ENCODE data around the gene GLI1. TPM values are rescaled to one million over a fixed set of nuclear protein-coding genes. Genes with fewer than 3 reads are reported as not detected.

GLI1 gene
- total and polyA plus RNA-seq, 2 of the 13 experiments (the other 11 are each of a cell fraction or from before 2014, with no cell fraction given) = 0.09 to 0.20 TPM

GRCh38 chr12:57475271-57476161 lies 15.9 kb downstream of the GLI1 start (continued):
- TF ChIP-seq PITX1 (CRISPR knock-in tag; IDR thresholded peaks at IDR 0.05) = 0 out of 2 replicates have a peak, but pooled peaks have one; percentile 18
- peak; percentile 22; the same call in 1 of the 2 replicates for TF ChIP-seq NRL (CRISPR knock-in tag; IDR thresholded peaks at IDR 0.05; ENCODE audit: borderline replicate concordance)
- peak; percentile 11; the same call in 1 of the 2 replicates for TF ChIP-seq STAG1 (CRISPR knock-in tag; IDR thresholded peaks at IDR 0.05)
- TF ChIP-seq MXD4 (CRISPR knock-in tag; IDR thresholded peaks at IDR 0.05) = 0 out of 2 replicates have a peak, but pooled peaks have one; percentile 28
- no peak for TF ChIP-seq CENPBD1 (CRISPR knock-in tag; IDR thresholded peaks at IDR 0.05; ENCODE audit: borderline replicate concordance, low read depth)
- TF ChIP-seq, protein P1, sequence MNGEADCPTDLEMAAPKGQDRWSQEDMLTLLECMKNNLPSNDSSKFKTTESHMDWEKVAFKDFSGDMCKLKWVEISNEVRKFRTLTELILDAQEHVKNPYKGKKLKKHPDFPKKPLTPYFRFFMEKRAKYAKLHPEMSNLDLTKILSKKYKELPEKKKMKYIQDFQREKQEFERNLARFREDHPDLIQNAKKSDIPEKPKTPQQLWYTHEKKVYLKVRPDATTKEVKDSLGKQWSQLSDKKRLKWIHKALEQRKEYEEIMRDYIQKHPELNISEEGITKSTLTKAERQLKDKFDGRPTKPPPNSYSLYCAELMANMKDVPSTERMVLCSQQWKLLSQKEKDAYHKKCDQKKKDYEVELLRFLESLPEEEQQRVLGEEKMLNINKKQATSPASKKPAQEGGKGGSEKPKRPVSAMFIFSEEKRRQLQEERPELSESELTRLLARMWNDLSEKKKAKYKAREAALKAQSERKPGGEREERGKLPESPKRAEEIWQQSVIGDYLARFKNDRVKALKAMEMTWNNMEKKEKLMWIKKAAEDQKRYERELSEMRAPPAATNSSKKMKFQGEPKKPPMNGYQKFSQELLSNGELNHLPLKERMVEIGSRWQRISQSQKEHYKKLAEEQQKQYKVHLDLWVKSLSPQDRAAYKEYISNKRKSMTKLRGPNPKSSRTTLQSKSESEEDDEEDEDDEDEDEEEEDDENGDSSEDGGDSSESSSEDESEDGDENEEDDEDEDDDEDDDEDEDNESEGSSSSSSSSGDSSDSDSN (CRISPR knock-in tag; IDR thresholded peaks at IDR 0.05) = peak; percentile 22; the same call in 1 of the 2 replicates
- no peak for TF ChIP-seq TAF15 (IDR thresholded peaks at IDR 0.05; ENCODE audit: low read depth, low read length, poor library complexity, severe bottlenecking)
- TF ChIP-seq ZNF672 (CRISPR knock-in tag; IDR thresholded peaks at IDR 0.05) = 0 out of 2 replicates have a peak, but pooled peaks have one; percentile 33
- no peak for TF ChIP-seq ZSCAN31 (CRISPR knock-in tag; IDR thresholded peaks at IDR 0.05; ENCODE audit: low read depth)
- 0 out of 2 replicates have a peak, but pooled peaks have one; percentile 17 for TF ChIP-seq SKIL (CRISPR knock-in tag; IDR thresholded peaks at IDR 0.05; ENCODE audit: borderline replicate concordance)
- TF ChIP-seq RERE (CRISPR knock-in tag; IDR thresholded peaks at IDR 0.05; ENCODE audit: low read depth) = no peak
- TF ChIP-seq MTF2 (CRISPR knock-in tag; IDR thresholded peaks at IDR 0.05; ENCODE audit: borderline replicate concordance) = peak; percentile 48; the same call in 1 of the 2 replicates
- peak; percentile 36; the same call in 1 of the 2 replicates for TF ChIP-seq ZFX (CRISPR knock-in tag; IDR thresholded peaks at IDR 0.05; ENCODE audit: low read depth)
- TF ChIP-seq HNRNPK (IDR thresholded peaks at IDR 0.05; ENCODE audit: low read depth, low read length, poor library complexity, severe bottlenecking) = peak; percentile 43

All from HepG2 (cell line).